Lower leg skin (tissue), 3 donors: ENCODE results near the gene FOXJ3.

ENCODE experiments used
- POLR2A ChIP-seq, 2 donors: fragments of 450-650 bp; IDR thresholded peaks; one replicate each; pipeline ENCODE4 v1.6.1; 2016 to 2017; ENCODE audit warnings: antibody characterized with exemption in 2 of 2, mild to moderate bottlenecking in 1 of 2, moderate library complexity in 1 of 2
- TF ChIP-seq, protein P1 (sequence below), 3 donors: fragments of 450-650 bp; IDR thresholded peaks; one replicate each; pipeline ENCODE4 v1.5.1; 2016; ENCODE audit warnings: antibody characterized with exemption in 3 of 3, mild to moderate bottlenecking in 3 of 3, moderate library complexity in 2 of 3

- TF ChIP-seq, protein P1, sequence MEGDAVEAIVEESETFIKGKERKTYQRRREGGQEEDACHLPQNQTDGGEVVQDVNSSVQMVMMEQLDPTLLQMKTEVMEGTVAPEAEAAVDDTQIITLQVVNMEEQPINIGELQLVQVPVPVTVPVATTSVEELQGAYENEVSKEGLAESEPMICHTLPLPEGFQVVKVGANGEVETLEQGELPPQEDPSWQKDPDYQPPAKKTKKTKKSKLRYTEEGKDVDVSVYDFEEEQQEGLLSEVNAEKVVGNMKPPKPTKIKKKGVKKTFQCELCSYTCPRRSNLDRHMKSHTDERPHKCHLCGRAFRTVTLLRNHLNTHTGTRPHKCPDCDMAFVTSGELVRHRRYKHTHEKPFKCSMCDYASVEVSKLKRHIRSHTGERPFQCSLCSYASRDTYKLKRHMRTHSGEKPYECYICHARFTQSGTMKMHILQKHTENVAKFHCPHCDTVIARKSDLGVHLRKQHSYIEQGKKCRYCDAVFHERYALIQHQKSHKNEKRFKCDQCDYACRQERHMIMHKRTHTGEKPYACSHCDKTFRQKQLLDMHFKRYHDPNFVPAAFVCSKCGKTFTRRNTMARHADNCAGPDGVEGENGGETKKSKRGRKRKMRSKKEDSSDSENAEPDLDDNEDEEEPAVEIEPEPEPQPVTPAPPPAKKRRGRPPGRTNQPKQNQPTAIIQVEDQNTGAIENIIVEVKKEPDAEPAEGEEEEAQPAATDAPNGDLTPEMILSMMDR (IDR thresholded peaks at IDR 0.05) = no peak
- TF ChIP-seq POLR2A (IDR thresholded peaks at IDR 0.05) = no peak
Measured at GRCh38 chr1:42135426-42135825, 199.6 kb downstream of the FOXJ3 start.
